GM23248 (cell line): Measurements from ENCODE around the gene VIPR2. TPM values are rescaled to one million over a fixed set of nuclear protein-coding genes. Genes with fewer than 3 reads are reported as not detected.

Source experiments
- DNase-seq: peaks from one replicate; pipeline ENCODE4 v3.0.0-alpha.2; 2015
- H2AFZ ChIP-seq: fragments of 200-600 bp; sonication (generic); 2 replicates; pipeline ENCODE4 v1.6.1; 2016; ENCODE audit warnings: antibody characterized with exemption
- H3F3A ChIP-seq: fragments of 200-600 bp; sonication (generic); 2 replicates; pipeline ENCODE4 v1.6.1; 2016; ENCODE audit warnings: mild to moderate bottlenecking, antibody characterized with exemption, mixed run types; ENCODE audit not compliant: insufficient read depth
- H3K27ac ChIP-seq: fragments of 200-600 bp; sonication (generic); 2 replicates; pipeline ENCODE4 v1.5.1; 2016; ENCODE audit warnings: mild to moderate bottlenecking
- H3K27me3 ChIP-seq: fragments of 200-600 bp; sonication (generic); replicated peaks from 2 replicates; pipeline ENCODE4 v1.6.1; 2016; ENCODE audit warnings: mild to moderate bottlenecking; ENCODE audit not compliant: insufficient read depth
- H3K36me3 ChIP-seq: fragments of 200-600 bp; sonication (generic); 2 replicates; pipeline ENCODE4 v1.6.1; 2016; ENCODE audit warnings: low read depth, mild to moderate bottlenecking
- H3K4me1 ChIP-seq: fragments of 200-600 bp; sonication (generic); 2 replicates; pipeline ENCODE4 v1.6.1; 2016; ENCODE audit warnings: mild to moderate bottlenecking; ENCODE audit not compliant: insufficient read depth
- H3K4me2 ChIP-seq: fragments of 200-600 bp; sonication (generic); one replicate; pipeline ENCODE4 v1.6.1; 2016; ENCODE audit warnings: mild to moderate bottlenecking; ENCODE audit not compliant: unreplicated experiment
- H3K4me3 ChIP-seq: fragments of 200-600 bp; sonication (generic); 2 replicates; pipeline ENCODE4 v1.5.1; 2016; ENCODE audit warnings: mild to moderate bottlenecking
- H3K79me2 ChIP-seq: fragments of 200-600 bp; sonication (generic); 2 replicates; pipeline ENCODE4 v1.6.1; 2016; ENCODE audit warnings: mild to moderate bottlenecking; ENCODE audit not compliant: insufficient read depth
- H3K9ac ChIP-seq: fragments of 200-600 bp; sonication (generic); 2 replicates; pipeline ENCODE4 v1.6.1; 2016; ENCODE audit warnings: mild to moderate bottlenecking
- H3K9me2 ChIP-seq: fragments of 200-600 bp; sonication (generic); 2 replicates; pipeline ENCODE4 v1.6.1; 2016; ENCODE audit warnings: mixed run types, mild to moderate bottlenecking, moderate library complexity; ENCODE audit not compliant: insufficient read depth
- H3K9me3 ChIP-seq: fragments of 200-600 bp; sonication (generic); one replicate; pipeline ENCODE4 v1.6.1; 2017; ENCODE audit warnings: low read depth
- H4K20me1 ChIP-seq: fragments of 200-600 bp; sonication (generic); 2 replicates; pipeline ENCODE4 v1.6.0; 2016; ENCODE audit not compliant: insufficient read depth
- EZH2 ChIP-seq: fragments of 200-600 bp; sonication (generic); IDR thresholded peaks from 2 replicates; pipeline ENCODE4 v1.6.1; 2018; ENCODE audit warnings: antibody characterized with exemption, mild to moderate bottlenecking; ENCODE audit not compliant: insufficient read depth, poor library complexity, severe bottlenecking
- EZH2phosphoT487 ChIP-seq: fragments of 200-600 bp; sonication (generic); IDR thresholded peaks from 2 replicates; pipeline ENCODE4 v1.6.1; 2018; ENCODE audit warnings: antibody characterized with exemption, moderate library complexity, mild to moderate bottlenecking, low read depth; ENCODE audit not compliant: insufficient read depth
- WGBS, 2 experiments: methylation state at CpG; one replicate each; pipeline ENCODE4 v1.1.6; 2015 to 2017; ENCODE audit warnings: low lambda C conversion rate in 2 of 2, low coverage in 1 of 2; ENCODE audit errors: missing lambda C conversion rate in 2 of 2; 5-methylcytosine and 5-hydroxymethylcytosine counted together
- in situ Hi-C: fragments of 300-500 bp; cut with MboI; formaldehyde crosslinking; loops from 2 replicates; pipeline ENCODE4 v1.15.0; 2020
- polyA plus RNA-seq: library from polyadenylated mRNA; unstranded; fragments of >200 nt; fragmentation: Nextera tagmentation; extraction: Ambion mirVana; gene quantifications from 2 replicates; pipeline ENCODE4 v1.2.1, GENCODE V29; 2016
- total RNA-seq: library from RNA; depleted of rRNA; stranded (reverse); fragments of >200 nt; shearing (Covaris generic); gene quantifications from 2 replicates; pipeline ENCODE4 v1.2.3, GENCODE V29; 2014

VIPR2 gene
- total and polyA plus RNA-seq, 2 experiments from 2014 or later, result not detected

- H4K20me1 ChIP-seq, result no peaks in the 10 kb centered on the region
- no peaks in the 10 kb centered on the region for H3K79me2 ChIP-seq
- no peaks in the 10 kb centered on the region for H3K9me2 ChIP-seq
- no peak overlapping the region for H3K4me3 ChIP-seq
- H2AFZ ChIP-seq, result no peak overlapping the region
- H3K27me3 ChIP-seq, result no peaks in the 10 kb centered on the region
- TF ChIP-seq EZH2 (no peak), EZH2phosphoT487 (no peak)
- H3K4me1 ChIP-seq, result no peaks in the 10 kb centered on the region
- DNase-seq, result peak; percentile 38
- 0 out of 2 replicates have a peak, but pooled peaks cover 3% of the 10 kb centered on the region for H3F3A ChIP-seq
- H3K9ac ChIP-seq, result no peak overlapping the region
- WGBS, 2 experiments, result 52 to 59% methylated on average over 21 to 22 of the region's 22 CpGs
- H3K27ac ChIP-seq, result no peak overlapping the region
- no peak overlapping the region for H3K4me2 ChIP-seq
- no peaks in the 10 kb centered on the region for H3K36me3 ChIP-seq
- in situ Hi-C loops, result no loop called here
- H3K9me3 ChIP-seq, result no peaks in the 10 kb centered on the region
Observed at GRCh38 chr7:158979635-158980351, 164.9 kb downstream of the VIPR2 start.

- Histone ChIP-seq H3K36me3 (no peaks in the 10 kb centered on the region), H3K79me2 (no peaks in the 10 kb centered on the region), H3K4me1 (no peaks in the 10 kb centered on the region), H3K4me2 (no peak overlapping the region), H3F3A (0 out of 2 replicates have a peak, but pooled peaks cover 3% of the 10 kb centered on the region), H3K27me3 (no peaks in the 10 kb centered on the region), H3K4me3 (no peak overlapping the region), H3K9me2 (no peaks in the 10 kb centered on the region), H3K9ac (no peak overlapping the region), H2AFZ (no peak overlapping the region), H4K20me1 (no peaks in the 10 kb centered on the region), H3K27ac (no peak overlapping the region), H3K9me3 (no peaks in the 10 kb centered on the region)
- WGBS, 2 experiments, result 65 to 74% methylated on average over 18 of the region's 18 CpGs
- in situ Hi-C loops, result no loop called here
- TF ChIP-seq EZH2, result no peak
- TF ChIP-seq EZH2phosphoT487, result no peak
- DNase-seq, result no peak
Observed at GRCh38 chr7:158979023-158979529, 165.6 kb downstream of the VIPR2 start.
